Activated T-cell treated with anti-CD3 and anti-CD28 coated beads, Interleukin-2, amount 50 U/mL, for 24 hours (primary cell): ENCODE measurements around the gene HBS1L.

Experiments used
- DNase-seq: peaks from one replicate; pipeline ENCODE4 v3.0.0-alpha.2; 2020
- H3K27ac Mint-ChIP-seq: 2 replicates; pipeline ENCODE4 v1.8.0; 2020; ENCODE audit warnings: mild to moderate bottlenecking, mixed read lengths
- H3K27me3 Mint-ChIP-seq: 2 replicates; pipeline ENCODE4 v1.8.0; 2020; ENCODE audit warnings: mixed read lengths
- H3K36me3 Mint-ChIP-seq: 2 replicates; pipeline ENCODE4 v1.8.0; 2020; ENCODE audit warnings: low read depth, mixed read lengths
- H3K4me1 Mint-ChIP-seq: 2 replicates; pipeline ENCODE4 v1.8.0; 2020; ENCODE audit warnings: low read depth, mixed read lengths
- H3K4me3 Mint-ChIP-seq: 2 replicates; pipeline ENCODE4 v1.8.0; 2020; ENCODE audit warnings: mild to moderate bottlenecking, moderate library complexity, mixed read lengths
- H3K9me3 Mint-ChIP-seq: 2 replicates; pipeline ENCODE4 v1.8.0; 2020; ENCODE audit warnings: mixed read lengths

The HBS1L gene

DNA sequence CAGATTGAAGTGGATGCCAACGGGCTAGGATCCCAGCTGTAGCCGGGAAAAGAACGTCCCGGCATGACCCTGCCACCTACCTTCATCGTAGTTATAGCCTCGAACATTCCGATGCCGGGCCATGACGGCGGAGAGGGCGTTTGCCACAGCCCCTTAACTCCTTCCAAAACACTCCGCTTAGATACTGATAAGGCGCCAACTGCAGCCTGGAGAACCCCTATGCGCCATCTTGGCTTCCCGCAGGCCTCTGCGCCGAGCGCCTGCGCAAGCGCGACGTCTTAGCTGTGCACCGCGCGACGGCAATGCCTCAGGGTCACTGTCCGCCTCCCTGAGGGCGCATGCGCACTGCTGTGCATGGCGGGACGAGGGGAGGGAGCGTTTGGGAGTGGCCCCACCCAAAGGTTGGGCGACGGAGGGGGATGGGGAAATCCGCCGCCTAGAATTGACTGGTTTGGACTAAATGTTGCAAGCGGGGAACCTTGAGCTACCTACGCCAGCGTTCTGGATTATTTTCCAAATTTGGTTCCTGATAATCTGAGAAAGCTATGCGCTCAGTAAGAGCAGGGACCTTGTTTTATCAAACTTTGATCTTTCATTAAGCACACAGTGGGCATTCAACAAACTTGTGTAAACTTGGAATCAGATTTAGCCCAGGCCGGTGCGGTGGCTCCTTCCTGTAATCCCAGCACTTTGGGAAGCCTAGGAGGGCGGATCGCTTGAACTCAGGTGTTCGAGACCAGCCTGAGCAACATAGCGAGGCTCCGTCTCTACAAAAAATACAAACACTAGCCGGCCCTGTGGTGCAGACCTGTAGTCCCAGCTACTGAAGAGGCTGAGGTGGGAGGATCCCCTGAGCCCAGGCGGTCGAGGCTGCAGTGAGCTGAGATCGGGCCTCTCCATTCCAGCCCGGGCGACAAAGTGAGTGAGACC is at the start of gene HBS1L:
Gene HBS1L (minus strand): TSS at position 254 of the 930 bp plus-strand sequence. CDS start 131 bp downstream, at position 123.
- Mint-ChIP-seq H3K4me3 (peak within 1 kb of the TSS; percentile 97), H3K27ac (peak within 1 kb of the TSS; percentile 99), H3K9me3 (no peaks in the 10 kb centered on the region), H3K4me1 (peaks cover 36% of the 10 kb centered on the region), H3K27me3 (no peaks in the 10 kb centered on the region), H3K36me3 (peaks cover 40% of the 10 kb centered on the region)
- peak; percentile 97 for DNase-seq

DNA sequence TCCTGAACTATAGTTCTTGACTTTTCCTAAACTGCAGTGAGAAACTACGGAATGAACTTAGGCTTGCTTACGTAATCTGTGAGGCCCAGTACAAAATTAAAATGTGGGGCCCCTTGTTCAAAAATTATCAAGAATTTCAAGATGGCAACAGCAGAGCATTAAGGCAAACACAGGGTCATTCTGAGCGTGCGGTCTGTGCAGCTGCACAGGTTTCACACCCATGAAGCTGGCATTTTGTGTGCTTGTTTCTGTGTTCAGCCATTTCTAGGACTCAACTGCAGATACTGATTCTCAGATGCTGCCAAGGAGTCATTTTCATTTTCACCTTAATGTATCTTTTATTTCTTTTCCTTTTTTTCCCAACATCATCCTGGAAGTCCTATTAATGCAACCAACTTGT is 49.6 kb upstream of the HBS1L start:
- Mint-ChIP-seq H3K36me3 (no peaks in the 10 kb centered on the region), H3K9me3 (peaks cover 2% of the 10 kb centered on the region), H3K27me3 (no peaks in the 10 kb centered on the region), H3K27ac (no peak overlapping the region), H3K4me3 (no peak overlapping the region), H3K4me1 (peaks cover 62% of the 10 kb centered on the region)
- no peak for DNase-seq

DNA sequence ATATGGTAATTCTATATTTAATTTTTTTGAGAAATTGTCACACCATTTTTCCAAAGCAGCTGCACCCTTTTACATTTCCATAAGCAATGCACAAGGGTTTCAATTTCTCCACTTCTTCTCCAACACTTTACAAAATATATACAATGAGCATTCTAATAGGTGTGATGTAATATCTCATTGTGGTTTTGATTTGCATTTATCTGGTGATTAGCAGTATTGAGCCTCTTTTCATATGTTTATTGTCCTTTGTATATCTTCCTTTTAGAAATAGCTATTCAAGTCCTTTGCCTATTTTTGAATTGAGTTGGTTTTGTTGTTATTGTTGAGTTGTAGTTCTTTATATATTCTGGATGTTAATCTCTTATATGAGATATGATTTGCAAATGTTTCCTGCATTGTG is 47.6 kb upstream of the HBS1L start:
- H3K27me3 Mint-ChIP-seq: no peaks in the 10 kb centered on the region
- H3K4me3 Mint-ChIP-seq: no peak overlapping the region
- peaks cover 68% of the 10 kb centered on the region for H3K4me1 Mint-ChIP-seq
- H3K9me3 Mint-ChIP-seq: peaks cover 2% of the 10 kb centered on the region
- H3K27ac Mint-ChIP-seq: no peak overlapping the region
- DNase-seq: no peak
- H3K36me3 Mint-ChIP-seq: no peaks in the 10 kb centered on the region

- Mint-ChIP-seq H3K9me3 (peaks cover 2% of the 10 kb centered on the region), H3K4me1 (peaks cover 75% of the 10 kb centered on the region), H3K27ac (no peak overlapping the region), H3K4me3 (no peak overlapping the region), H3K27me3 (no peaks in the 10 kb centered on the region), H3K36me3 (no peaks in the 10 kb centered on the region)
- DNase-seq: no peak
Observed at GRCh38 chr6:135097172-135097571, 42.5 kb upstream of the HBS1L start.

- H3K9me3 Mint-ChIP-seq: peaks cover under 1% of the 10 kb centered on the region
- H3K27me3 Mint-ChIP-seq: no peaks in the 10 kb centered on the region
- H3K36me3 Mint-ChIP-seq: no peaks in the 10 kb centered on the region
- H3K4me1 Mint-ChIP-seq: peaks cover 73% of the 10 kb centered on the region
- no peak for DNase-seq
- no peak overlapping the region for H3K27ac Mint-ChIP-seq
- no peak overlapping the region for H3K4me3 Mint-ChIP-seq
Observed at GRCh38 chr6:135096403-135097130, 41.9 kb upstream of the HBS1L start.

DNA sequence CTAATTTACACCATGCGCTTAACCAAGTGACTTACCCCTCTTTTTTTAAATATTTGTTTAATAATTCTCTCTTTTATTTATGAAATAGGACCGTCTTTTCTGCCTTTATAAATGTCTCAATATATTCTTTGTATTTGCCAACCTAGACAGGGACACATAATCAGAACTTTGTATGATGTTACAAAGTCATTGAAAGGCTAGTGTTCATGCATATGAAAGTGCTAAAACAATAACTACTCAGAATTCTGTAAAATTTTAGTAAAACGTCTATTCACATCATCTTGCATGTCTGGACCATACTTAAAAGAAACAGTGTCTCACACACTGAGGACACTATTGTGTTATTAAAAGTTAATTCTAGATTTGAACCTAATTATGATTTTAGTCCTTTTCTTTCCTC is 41.1 kb upstream of the HBS1L start:
- H3K27me3 Mint-ChIP-seq: no peaks in the 10 kb centered on the region
- H3K9me3 Mint-ChIP-seq: no peaks in the 10 kb centered on the region
- DNase-seq: no peak
- H3K4me3 Mint-ChIP-seq: no peak overlapping the region
- H3K36me3 Mint-ChIP-seq: no peaks in the 10 kb centered on the region
- H3K27ac Mint-ChIP-seq: no peak overlapping the region
- H3K4me1 Mint-ChIP-seq: peaks cover 75% of the 10 kb centered on the region

- H3K36me3 Mint-ChIP-seq: no peaks in the 10 kb centered on the region
- H3K27me3 Mint-ChIP-seq: no peaks in the 10 kb centered on the region
- H3K4me1 Mint-ChIP-seq: peaks cover 81% of the 10 kb centered on the region
- no peaks in the 10 kb centered on the region for H3K9me3 Mint-ChIP-seq
- peak overlapping the region; percentile 30 for H3K4me3 Mint-ChIP-seq
- DNase-seq: no peak
- peak overlapping the region; percentile 91 for H3K27ac Mint-ChIP-seq
Observed at GRCh38 chr6:135094403-135094821, 39.8 kb upstream of the HBS1L start.

DNA sequence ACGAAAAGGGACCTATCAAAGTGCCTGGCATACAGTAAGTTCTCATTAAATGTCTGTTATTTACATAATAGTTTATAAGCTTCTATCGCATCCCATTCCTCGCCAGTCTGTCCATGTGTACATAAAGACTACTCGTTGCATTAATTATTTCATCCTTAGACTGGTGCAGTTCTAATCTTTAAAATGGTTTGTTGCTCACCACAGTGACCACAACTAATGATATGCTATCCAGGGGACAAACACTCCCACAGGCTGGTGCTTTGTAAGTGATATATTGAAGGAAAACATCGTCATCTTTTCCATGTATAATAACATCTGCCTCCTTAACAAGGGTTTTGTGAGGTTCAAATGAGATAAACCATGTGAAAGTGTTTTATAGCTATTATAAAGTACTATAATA is 39.0 kb upstream of the HBS1L start:
- Mint-ChIP-seq H3K4me3 (no peak overlapping the region), H3K27ac (no peak overlapping the region), H3K36me3 (no peaks in the 10 kb centered on the region), H3K9me3 (no peaks in the 10 kb centered on the region), H3K27me3 (no peaks in the 10 kb centered on the region), H3K4me1 (peaks cover 82% of the 10 kb centered on the region)
- DNase-seq: no peak

DNA sequence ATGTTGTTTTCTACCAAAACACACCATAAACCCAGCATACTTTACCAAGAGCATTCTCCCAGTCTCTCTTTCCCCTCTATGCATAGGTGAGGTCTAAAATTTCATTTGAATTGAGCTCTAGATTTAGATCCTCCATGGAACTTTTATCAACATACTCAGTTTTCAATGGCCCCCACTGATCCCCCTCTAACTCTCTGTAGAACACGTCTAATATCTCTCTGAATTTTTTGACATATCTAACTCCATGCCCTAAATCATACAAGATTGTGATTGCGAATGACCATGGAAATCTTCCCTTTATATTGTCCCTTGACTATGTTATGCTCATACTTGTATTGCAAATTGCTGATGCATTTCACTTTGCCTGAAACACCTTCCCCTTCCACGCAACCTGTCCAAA is 38.1 kb upstream of the HBS1L start:
- peaks cover 87% of the 10 kb centered on the region for H3K4me1 Mint-ChIP-seq
- no peak overlapping the region for H3K4me3 Mint-ChIP-seq
- no peaks in the 10 kb centered on the region for H3K36me3 Mint-ChIP-seq
- H3K27me3 Mint-ChIP-seq: no peaks in the 10 kb centered on the region
- peaks cover 3% of the 10 kb centered on the region for H3K9me3 Mint-ChIP-seq
- H3K27ac Mint-ChIP-seq: no peak overlapping the region
- DNase-seq: no peak

DNA sequence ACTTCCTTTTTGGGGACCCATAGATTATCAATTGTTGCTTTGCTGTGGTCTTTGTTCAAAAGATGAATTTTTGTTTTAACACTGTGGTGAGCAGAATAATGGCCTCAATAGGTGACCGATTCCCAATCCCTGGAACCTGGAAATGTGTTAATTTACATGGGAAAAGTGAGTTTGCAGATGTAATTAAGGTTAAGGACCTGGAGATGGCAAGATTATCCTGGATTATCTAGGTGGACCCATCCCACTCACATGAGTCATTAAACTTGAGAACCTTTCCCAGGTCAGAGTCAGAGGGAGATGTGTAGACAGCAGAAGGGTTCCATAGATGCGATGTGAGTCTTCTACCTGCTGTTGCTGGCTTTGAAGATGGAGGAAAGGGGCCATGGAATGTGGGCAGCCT is 36.2 kb upstream of the HBS1L start:
- Mint-ChIP-seq H3K4me1 (peaks cover 96% of the 10 kb centered on the region), H3K9me3 (peaks cover 3% of the 10 kb centered on the region), H3K27me3 (no peaks in the 10 kb centered on the region), H3K36me3 (no peaks in the 10 kb centered on the region), H3K27ac (peak overlapping the region; percentile 92), H3K4me3 (peak overlapping the region; percentile 56)
- DNase-seq: no peak

GRCh38 chr6:135089901-135090300 is 35.3 kb upstream of the HBS1L start:
- Mint-ChIP-seq H3K4me1 (peaks cover 95% of the 10 kb centered on the region), H3K9me3 (peaks cover 3% of the 10 kb centered on the region), H3K36me3 (no peaks in the 10 kb centered on the region), H3K27me3 (no peaks in the 10 kb centered on the region), H3K27ac (peak overlapping the region; percentile 92), H3K4me3 (peak overlapping the region; percentile 56)
- no peak for DNase-seq

- DNase-seq: no peak
- Mint-ChIP-seq H3K36me3 (no peaks in the 10 kb centered on the region), H3K4me3 (peak overlapping the region; percentile 56), H3K9me3 (peaks cover 3% of the 10 kb centered on the region), H3K27me3 (no peaks in the 10 kb centered on the region), H3K27ac (peak overlapping the region; percentile 92), H3K4me1 (peaks cover 91% of the 10 kb centered on the region)
Observed at GRCh38 chr6:135088818-135089809, 34.5 kb upstream of the HBS1L start.

GRCh38 chr6:135088281-135088680 is 33.7 kb upstream of the HBS1L start:
- DNase-seq: no peak
- H3K4me3 Mint-ChIP-seq: peak overlapping the region; percentile 56
- peaks cover 84% of the 10 kb centered on the region for H3K4me1 Mint-ChIP-seq
- H3K9me3 Mint-ChIP-seq: peaks cover 3% of the 10 kb centered on the region
- H3K27me3 Mint-ChIP-seq: no peaks in the 10 kb centered on the region
- peak overlapping the region; percentile 92 for H3K27ac Mint-ChIP-seq
- no peaks in the 10 kb centered on the region for H3K36me3 Mint-ChIP-seq

- H3K36me3 Mint-ChIP-seq: peaks cover under 1% of the 10 kb centered on the region
- H3K4me3 Mint-ChIP-seq: peak overlapping the region; percentile 56
- H3K27me3 Mint-ChIP-seq: no peaks in the 10 kb centered on the region
- H3K9me3 Mint-ChIP-seq: peaks cover 5% of the 10 kb centered on the region
- H3K4me1 Mint-ChIP-seq: peaks cover 79% of the 10 kb centered on the region
- DNase-seq: no peak
- H3K27ac Mint-ChIP-seq: peak overlapping the region; percentile 92
Observed at GRCh38 chr6:135087803-135088202, 33.2 kb upstream of the HBS1L start.
